ENCODE results near the gene FLT1.

FLT1 gene

GRCh38 chr13:28528388-28528787 lies 33.5 kb upstream of the FLT1 start:
- H3K4me1 ChIP-seq (ENCODE audit: insufficient read depth, insufficient read length): peaks cover 5% of the 10 kb centered on the region
- no peaks in the 10 kb centered on the region for H3K36me3 ChIP-seq (ENCODE audit: insufficient read depth, insufficient read length, low read length)
- H3K9ac ChIP-seq (ENCODE audit: insufficient read length, low read depth): no peak overlapping the region
- DNase-seq (ENCODE audit: low read depth, low spot score): no peak
- H3K9me3 ChIP-seq (ENCODE audit: insufficient read depth, low read length): no peaks in the 10 kb centered on the region
- H3K27me3 ChIP-seq (ENCODE audit: insufficient read depth, insufficient read length): peaks cover 16% of the 10 kb centered on the region
- TF ChIP-seq ZNF274 (IDR thresholded peaks at IDR 0.05; ENCODE audit: low read depth, low read length) (no peak), YY1 (IDR thresholded peaks at IDR 0.05; ENCODE audit: insufficient read depth, insufficient read length) (no peak), SUZ12 (IDR thresholded peaks at IDR 0.05; ENCODE audit: extremely low read depth, insufficient read depth, insufficient read length) (no peak)
- no peak overlapping the region for H3K4me3 ChIP-seq (ENCODE audit: insufficient read length, low read depth)

DNA sequence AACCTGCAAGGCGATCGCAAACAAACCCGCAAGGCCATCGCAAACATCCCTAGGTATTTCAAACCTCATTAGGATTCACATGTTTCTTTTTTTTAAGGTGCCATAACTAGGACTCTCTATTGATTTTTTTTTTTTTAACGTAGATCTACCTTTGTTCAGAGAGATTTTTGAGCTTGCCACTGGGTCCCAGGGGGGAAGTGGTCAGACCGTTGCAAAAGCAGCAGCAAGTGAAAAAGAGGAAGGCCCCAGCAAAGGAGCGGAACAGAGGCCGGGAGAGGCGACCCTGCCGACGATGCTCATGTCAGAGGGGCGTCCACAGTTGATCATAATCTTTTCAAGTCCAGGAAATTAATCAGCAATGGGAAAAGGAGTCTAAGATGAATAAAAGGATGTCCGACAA lies 32.7 kb upstream of the FLT1 start:
- no peaks in the 10 kb centered on the region for H3K36me3 ChIP-seq (ENCODE audit: insufficient read depth, insufficient read length, low read length)
- H3K9me3 ChIP-seq (ENCODE audit: insufficient read depth, low read length): no peaks in the 10 kb centered on the region
- TF ChIP-seq YY1 (IDR thresholded peaks at IDR 0.05; ENCODE audit: insufficient read depth, insufficient read length): no peak
- TF ChIP-seq SUZ12 (IDR thresholded peaks at IDR 0.05; ENCODE audit: extremely low read depth, insufficient read depth, insufficient read length): no peak
- no peak for TF ChIP-seq ZNF274 (IDR thresholded peaks at IDR 0.05; ENCODE audit: low read depth, low read length)
- no peak for DNase-seq (ENCODE audit: low read depth, low spot score)
- peaks cover 5% of the 10 kb centered on the region for H3K4me1 ChIP-seq (ENCODE audit: insufficient read depth, insufficient read length)
- peaks cover 9% of the 10 kb centered on the region for H3K27me3 ChIP-seq (ENCODE audit: insufficient read depth, insufficient read length)
- H3K9ac ChIP-seq (ENCODE audit: insufficient read length, low read depth): no peak overlapping the region
- no peak overlapping the region for H3K4me3 ChIP-seq (ENCODE audit: insufficient read length, low read depth)

GRCh38 chr13:28526876-28527275 lies 31.9 kb upstream of the FLT1 start:
- TF ChIP-seq YY1 (IDR thresholded peaks at IDR 0.05; ENCODE audit: insufficient read depth, insufficient read length) (no peak), ZNF274 (IDR thresholded peaks at IDR 0.05; ENCODE audit: low read depth, low read length) (no peak), SUZ12 (IDR thresholded peaks at IDR 0.05; ENCODE audit: extremely low read depth, insufficient read depth, insufficient read length) (no peak)
- Histone ChIP-seq H3K4me1 (ENCODE audit: insufficient read depth, insufficient read length) (peaks cover 5% of the 10 kb centered on the region), H3K36me3 (ENCODE audit: insufficient read depth, insufficient read length, low read length) (no peaks in the 10 kb centered on the region), H3K4me3 (ENCODE audit: insufficient read length, low read depth) (no peak overlapping the region), H3K9ac (ENCODE audit: insufficient read length, low read depth) (no peak overlapping the region), H3K9me3 (ENCODE audit: insufficient read depth, low read length) (no peaks in the 10 kb centered on the region), H3K27me3 (ENCODE audit: insufficient read depth, insufficient read length) (peaks cover 8% of the 10 kb centered on the region)
- no peak for DNase-seq (ENCODE audit: low read depth, low spot score)

- Histone ChIP-seq H3K36me3 (ENCODE audit: insufficient read depth, insufficient read length, low read length) (no peaks in the 10 kb centered on the region), H3K9ac (ENCODE audit: insufficient read length, low read depth) (no peak overlapping the region), H3K4me1 (ENCODE audit: insufficient read depth, insufficient read length) (no peaks in the 10 kb centered on the region), H3K9me3 (ENCODE audit: insufficient read depth, low read length) (no peaks in the 10 kb centered on the region), H3K4me3 (ENCODE audit: insufficient read length, low read depth) (no peak overlapping the region), H3K27me3 (ENCODE audit: insufficient read depth, insufficient read length) (no peaks in the 10 kb centered on the region)
- no peak for DNase-seq (ENCODE audit: low read depth, low spot score)
- TF ChIP-seq YY1 (IDR thresholded peaks at IDR 0.05; ENCODE audit: insufficient read depth, insufficient read length) (no peak), ZNF274 (IDR thresholded peaks at IDR 0.05; ENCODE audit: low read depth, low read length) (no peak), SUZ12 (IDR thresholded peaks at IDR 0.05; ENCODE audit: extremely low read depth, insufficient read depth, insufficient read length) (no peak)
Measured at GRCh38 chr13:28522871-28523270, 27.9 kb upstream of the FLT1 start.

DNA sequence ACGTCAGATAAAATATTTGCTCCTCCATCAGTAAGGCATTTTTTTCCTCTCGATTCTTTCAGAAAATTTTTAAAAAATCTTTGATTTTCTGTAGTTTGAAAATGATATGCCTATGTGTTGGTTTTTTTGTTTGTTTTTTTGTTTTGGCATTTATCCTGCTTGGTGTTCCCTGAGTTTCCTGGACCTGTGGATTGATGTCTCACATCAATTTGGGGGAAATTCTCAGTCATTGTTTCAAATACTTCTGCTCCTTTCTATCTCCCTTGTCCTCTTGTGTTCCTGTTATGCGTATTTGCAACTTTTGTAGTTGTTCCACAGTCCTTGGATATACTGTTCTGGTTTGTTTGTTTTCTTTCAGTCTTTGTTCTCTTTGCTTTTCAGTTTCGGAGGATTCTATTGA lies 18.8 kb upstream of the FLT1 start:
- H3K4me3 ChIP-seq (ENCODE audit: insufficient read length, low read depth): no peak overlapping the region
- no peaks in the 10 kb centered on the region for H3K4me1 ChIP-seq (ENCODE audit: insufficient read depth, insufficient read length)
- TF ChIP-seq SUZ12 (IDR thresholded peaks at IDR 0.05; ENCODE audit: extremely low read depth, insufficient read depth, insufficient read length) (no peak), YY1 (IDR thresholded peaks at IDR 0.05; ENCODE audit: insufficient read depth, insufficient read length) (no peak), ZNF274 (IDR thresholded peaks at IDR 0.05; ENCODE audit: low read depth, low read length) (no peak)
- H3K36me3 ChIP-seq (ENCODE audit: insufficient read depth, insufficient read length, low read length): no peaks in the 10 kb centered on the region
- no peak for DNase-seq (ENCODE audit: low read depth, low spot score)
- H3K9ac ChIP-seq (ENCODE audit: insufficient read length, low read depth): no peak overlapping the region
- H3K27me3 ChIP-seq (ENCODE audit: insufficient read depth, insufficient read length): no peaks in the 10 kb centered on the region
- no peaks in the 10 kb centered on the region for H3K9me3 ChIP-seq (ENCODE audit: insufficient read depth, low read length)

GRCh38 chr13:28510542-28510941 lies 15.6 kb upstream of the FLT1 start:
- H3K9me3 ChIP-seq (ENCODE audit: insufficient read depth, low read length): no peaks in the 10 kb centered on the region
- no peak for DNase-seq (ENCODE audit: low read depth, low spot score)
- no peak overlapping the region for H3K4me3 ChIP-seq (ENCODE audit: insufficient read length, low read depth)
- H3K9ac ChIP-seq (ENCODE audit: insufficient read length, low read depth): no peak overlapping the region
- H3K27me3 ChIP-seq (ENCODE audit: insufficient read depth, insufficient read length): no peaks in the 10 kb centered on the region
- TF ChIP-seq YY1 (IDR thresholded peaks at IDR 0.05; ENCODE audit: insufficient read depth, insufficient read length): no peak
- no peak for TF ChIP-seq SUZ12 (IDR thresholded peaks at IDR 0.05; ENCODE audit: extremely low read depth, insufficient read depth, insufficient read length)
- no peak for TF ChIP-seq ZNF274 (IDR thresholded peaks at IDR 0.05; ENCODE audit: low read depth, low read length)
- H3K36me3 ChIP-seq (ENCODE audit: insufficient read depth, insufficient read length, low read length): no peaks in the 10 kb centered on the region
- H3K4me1 ChIP-seq (ENCODE audit: insufficient read depth, insufficient read length): no peaks in the 10 kb centered on the region

DNA sequence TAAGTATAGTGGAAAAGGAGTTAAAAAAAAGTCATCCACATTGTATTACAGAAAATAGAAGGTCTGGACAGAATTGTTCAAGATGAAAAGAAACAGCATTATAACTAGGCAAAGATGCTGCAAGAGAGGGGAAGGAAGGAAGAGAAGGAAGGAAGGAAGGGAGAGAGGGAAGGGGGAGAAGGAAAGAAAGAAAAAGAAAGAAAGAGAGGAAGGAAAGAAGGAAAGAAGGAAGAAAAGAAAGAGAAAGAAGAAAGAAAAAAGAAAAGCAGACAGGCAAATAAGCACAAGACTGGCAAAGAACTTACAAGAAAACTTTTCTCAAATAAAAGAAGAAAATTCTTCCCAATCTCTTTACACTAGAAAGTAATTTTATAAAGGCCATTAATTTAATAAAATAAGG lies 15.1 kb upstream of the FLT1 start:
- TF ChIP-seq SUZ12 (IDR thresholded peaks at IDR 0.05; ENCODE audit: extremely low read depth, insufficient read depth, insufficient read length) (no peak), ZNF274 (IDR thresholded peaks at IDR 0.05; ENCODE audit: low read depth, low read length) (no peak), YY1 (IDR thresholded peaks at IDR 0.05; ENCODE audit: insufficient read depth, insufficient read length) (no peak)

More for the DNA sequence above, 15.1 kb upstream of the FLT1 start:
- Histone ChIP-seq H3K36me3 (ENCODE audit: insufficient read depth, insufficient read length, low read length) (no peaks in the 10 kb centered on the region), H3K4me1 (ENCODE audit: insufficient read depth, insufficient read length) (no peaks in the 10 kb centered on the region), H3K9ac (ENCODE audit: insufficient read length, low read depth) (no peak overlapping the region), H3K9me3 (ENCODE audit: insufficient read depth, low read length) (no peaks in the 10 kb centered on the region), H3K4me3 (ENCODE audit: insufficient read length, low read depth) (no peak overlapping the region), H3K27me3 (ENCODE audit: insufficient read depth, insufficient read length) (no peaks in the 10 kb centered on the region)
- DNase-seq (ENCODE audit: low read depth, low spot score): no peak

All from NT2/D1 (cell line).